K562 (cell line): ENCODE data around the gene U2SURP. TPM values are rescaled to one million over a fixed set of nuclear protein-coding genes. Genes with fewer than 3 reads are reported as not detected.

Experiments used
- CREM ChIP-seq: IDR thresholded peaks from 2 replicates; pipeline ENCODE4 v1.6.1; 2014; ENCODE audit warnings: antibody characterized with exemption, low read depth
- E2F6 ChIP-seq, 2 experiments: IDR thresholded peaks; 2 replicates each; pipeline ENCODE4 v1.6.1; 2011; ENCODE audit warnings: borderline replicate concordance in 1 of 2, control low read depth in 1 of 2, low read depth in 1 of 2, low read length in 1 of 2, mild to moderate bottlenecking in 1 of 2, mixed read lengths in 1 of 2, moderate library complexity in 1 of 2; ENCODE audit not compliant: insufficient read depth in 1 of 2, insufficient read length in 1 of 2, poor library complexity in 1 of 2, severe bottlenecking in 1 of 2; ENCODE audit errors: extremely low read depth in 1 of 2
- MAFG ChIP-seq: fragments of 450-650 bp; conservative IDR thresholded peaks from 2 replicates; pipeline ENCODE4 v1.6.1; 2016; ENCODE audit warnings: missing genetic modification characterization, missing compliant biosample characterization
- NRF1 ChIP-seq, 2 experiments: fragments of 450-650 bp; IDR thresholded peaks in 1 of 2; conservative IDR thresholded peaks in 1 of 2; 2 replicates each; pipeline ENCODE4 v1.6.1; 2014; ENCODE audit warnings: mild to moderate bottlenecking in 2 of 2
- POLR3A ChIP-seq: IDR thresholded peaks from 2 replicates; pipeline ENCODE4 v1.6.1; 2011; ENCODE audit warnings: borderline replicate concordance, mild to moderate bottlenecking, moderate library complexity; ENCODE audit not compliant: insufficient read length, insufficient read depth; ENCODE audit errors: extremely low read depth
- RFX7 ChIP-seq: fragments of 250-450 bp; sonication (Bioruptor Pico); IDR thresholded peaks from 2 replicates; pipeline ENCODE4 v1.5.1; 2021; ENCODE audit warnings: mild to moderate bottlenecking
- SMAD4 ChIP-seq: fragments of 250-450 bp; sonication (Bioruptor Pico); conservative IDR thresholded peaks from 2 replicates; pipeline ENCODE4 v1.8.0; 2021; ENCODE audit warnings: inconsistent platforms, mild to moderate bottlenecking, moderate library complexity
- SMC3 ChIP-seq: conservative IDR thresholded peaks from 2 replicates; pipeline ENCODE4 v1.6.1; 2011; ENCODE audit warnings: low read depth, low read length, improper control_type of control experiment; ENCODE audit not compliant: insufficient read depth
- ZFX ChIP-seq: sonication (generic); formaldehyde crosslinking; IDR thresholded peaks from 2 replicates; pipeline ENCODE4 v1.8.0; 2022; ENCODE audit warnings: mild to moderate bottlenecking, missing genetic modification reagents, moderate library complexity
- polyA plus RNA-seq, 8 experiments: library from polyadenylated mRNA; depleted of rRNA in 4 of 8; stranded (reverse) in 5 of 8; unstranded in 3 of 8; fragments of >200 nt; fragmentation: Nextera tagmentation in 2 of 8; fragmentation: Illumina TruSeq in 1 of 8; extraction: Ambion mirVana in 2 of 8; extraction: Trizol in 1 of 8; gene quantifications; 2 replicates each; pipeline versions ENCODE4 v1.2.1 to v1.2.3, GENCODE V29; 2011 to 2014; ENCODE audit warnings: inconsistent platforms in 1 of 8, missing spikeins in 1 of 8
- total RNA-seq, 7 experiments: library from RNA; depleted of rRNA in 6 of 7; stranded (reverse); fragments of >200 nt in 6 of 7; fragmentation: Illumina TruSeq in 2 of 7; extraction: Trizol in 2 of 7; gene quantifications; 2 replicates each; pipeline versions ENCODE4 v1.2.1 to v1.2.3, GENCODE V29; 2011 to 2021; ENCODE audit warnings: low replicate concordance in 1 of 7
- TF ChIP-seq, protein P1 (sequence below): fragments of 450-650 bp; formaldehyde crosslinking; IDR thresholded peaks from 2 replicates; pipeline ENCODE4 v1.4.0; 2020; ENCODE audit warnings: mild to moderate bottlenecking, mixed read lengths
- TF ChIP-seq, protein P2 (sequence below): fragments of 450-650 bp; IDR thresholded peaks from 2 replicates; pipeline ENCODE4 v1.6.1; 2014; ENCODE audit warnings: low read depth, mild to moderate bottlenecking, moderate library complexity, borderline replicate concordance
- TF ChIP-seq, protein P3 (sequence below), 2 experiments: IDR thresholded peaks; 2 replicates each; pipeline ENCODE4 v1.6.1; 2012; ENCODE audit warnings: improper control_type of control experiment in 2 of 2, low read depth in 2 of 2, low read length in 2 of 2, borderline replicate concordance in 1 of 2

Gene U2SURP
- total and polyA plus RNA-seq, 9 of the 15 experiments (the other 6 are each of a cell fraction or from before 2014, with no cell fraction given): 128 to 322 (median 191) TPM

DNA sequence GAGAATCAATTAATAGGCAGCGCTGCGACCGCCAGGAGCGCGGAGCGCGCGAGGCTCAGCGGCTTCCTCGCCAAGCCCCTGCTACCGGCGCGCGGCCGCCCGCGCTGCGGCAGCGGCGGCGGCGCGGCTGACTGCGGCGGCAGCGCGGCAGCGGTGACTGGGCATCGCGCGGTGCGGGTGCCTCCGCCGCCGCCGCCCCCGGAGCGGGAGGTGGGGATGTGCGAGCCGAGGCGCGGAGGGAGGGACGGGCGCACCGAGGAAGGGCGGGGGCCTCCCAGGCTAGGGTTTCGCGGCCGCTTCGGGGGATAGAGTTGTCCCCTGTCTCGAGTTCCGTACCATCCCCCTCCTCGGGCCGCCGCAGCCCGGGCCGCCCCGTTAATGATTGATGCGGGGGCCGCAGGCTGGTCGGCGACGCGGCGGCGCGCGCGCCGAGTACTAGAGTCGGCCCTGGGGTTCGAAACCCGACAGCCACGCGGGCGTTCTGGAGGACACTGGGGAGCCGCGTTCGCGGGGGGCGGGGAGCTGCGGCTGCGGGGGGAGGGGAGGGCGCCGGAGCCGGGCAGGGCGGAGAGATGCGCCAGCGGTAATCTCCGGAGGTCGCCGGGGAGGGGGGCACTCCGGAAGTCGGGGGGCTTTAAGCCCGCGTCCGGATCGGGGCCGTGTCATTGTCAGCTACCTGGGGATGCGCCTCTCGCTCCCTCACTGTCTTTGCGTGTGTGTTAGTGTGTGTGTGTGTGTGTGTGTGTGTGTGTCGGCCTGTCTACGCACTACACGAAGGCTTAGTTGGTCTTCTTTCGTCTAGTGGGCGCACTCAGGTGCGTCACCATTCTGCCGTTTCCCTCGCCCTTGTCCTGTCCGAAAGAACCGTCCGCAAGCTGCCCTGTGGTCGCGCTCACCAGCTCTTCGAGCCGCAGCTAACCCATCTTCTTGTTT lies 37.6 kb upstream of the U2SURP start, which contains the start of gene PAQR9 (continued):
- TF ChIP-seq RFX7: no peak
- no peak for TF ChIP-seq POLR3A
- TF ChIP-seq ZFX (CRISPR knock-in tag): peak; percentile 68
- TF ChIP-seq MAFG (tag): no peak
- TF ChIP-seq, protein P1, sequence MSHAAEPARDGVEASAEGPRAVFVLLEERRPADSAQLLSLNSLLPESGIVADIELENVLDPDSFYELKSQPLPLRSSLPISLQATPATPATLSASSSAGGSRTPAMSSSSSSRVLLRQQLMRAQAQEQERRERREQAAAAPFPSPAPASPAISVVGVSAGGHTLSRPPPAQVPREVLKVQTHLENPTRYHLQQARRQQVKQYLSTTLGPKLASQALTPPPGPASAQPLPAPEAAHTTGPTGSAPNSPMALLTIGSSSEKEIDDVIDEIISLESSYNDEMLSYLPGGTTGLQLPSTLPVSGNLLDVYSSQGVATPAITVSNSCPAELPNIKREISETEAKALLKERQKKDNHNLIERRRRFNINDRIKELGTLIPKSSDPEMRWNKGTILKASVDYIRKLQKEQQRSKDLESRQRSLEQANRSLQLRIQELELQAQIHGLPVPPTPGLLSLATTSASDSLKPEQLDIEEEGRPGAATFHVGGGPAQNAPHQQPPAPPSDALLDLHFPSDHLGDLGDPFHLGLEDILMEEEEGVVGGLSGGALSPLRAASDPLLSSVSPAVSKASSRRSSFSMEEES (CRISPR knock-in tag): no peak
- TF ChIP-seq SMAD4: peak; percentile 52
- TF ChIP-seq SMC3: no peak
- peak; percentile 27; the same call in 1 of the 2 replicates for TF ChIP-seq CREM
- TF ChIP-seq, protein P2, sequence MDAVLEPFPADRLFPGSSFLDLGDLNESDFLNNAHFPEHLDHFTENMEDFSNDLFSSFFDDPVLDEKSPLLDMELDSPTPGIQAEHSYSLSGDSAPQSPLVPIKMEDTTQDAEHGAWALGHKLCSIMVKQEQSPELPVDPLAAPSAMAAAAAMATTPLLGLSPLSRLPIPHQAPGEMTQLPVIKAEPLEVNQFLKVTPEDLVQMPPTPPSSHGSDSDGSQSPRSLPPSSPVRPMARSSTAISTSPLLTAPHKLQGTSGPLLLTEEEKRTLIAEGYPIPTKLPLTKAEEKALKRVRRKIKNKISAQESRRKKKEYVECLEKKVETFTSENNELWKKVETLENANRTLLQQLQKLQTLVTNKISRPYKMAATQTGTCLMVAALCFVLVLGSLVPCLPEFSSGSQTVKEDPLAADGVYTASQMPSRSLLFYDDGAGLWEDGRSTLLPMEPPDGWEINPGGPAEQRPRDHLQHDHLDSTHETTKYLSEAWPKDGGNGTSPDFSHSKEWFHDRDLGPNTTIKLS: no peak
- TF ChIP-seq E2F6 (IDR thresholded peaks at IDR 0.05; ENCODE audit: borderline replicate concordance in 1 of 2, extremely low read depth in 1 of 2, insufficient read depth in 1 of 2, insufficient read length in 1 of 2, low read depth in 1 of 2, low read length in 1 of 2, poor library complexity in 1 of 2, severe bottlenecking in 1 of 2): peak; percentile 40 to 75
- TF ChIP-seq, protein P3, sequence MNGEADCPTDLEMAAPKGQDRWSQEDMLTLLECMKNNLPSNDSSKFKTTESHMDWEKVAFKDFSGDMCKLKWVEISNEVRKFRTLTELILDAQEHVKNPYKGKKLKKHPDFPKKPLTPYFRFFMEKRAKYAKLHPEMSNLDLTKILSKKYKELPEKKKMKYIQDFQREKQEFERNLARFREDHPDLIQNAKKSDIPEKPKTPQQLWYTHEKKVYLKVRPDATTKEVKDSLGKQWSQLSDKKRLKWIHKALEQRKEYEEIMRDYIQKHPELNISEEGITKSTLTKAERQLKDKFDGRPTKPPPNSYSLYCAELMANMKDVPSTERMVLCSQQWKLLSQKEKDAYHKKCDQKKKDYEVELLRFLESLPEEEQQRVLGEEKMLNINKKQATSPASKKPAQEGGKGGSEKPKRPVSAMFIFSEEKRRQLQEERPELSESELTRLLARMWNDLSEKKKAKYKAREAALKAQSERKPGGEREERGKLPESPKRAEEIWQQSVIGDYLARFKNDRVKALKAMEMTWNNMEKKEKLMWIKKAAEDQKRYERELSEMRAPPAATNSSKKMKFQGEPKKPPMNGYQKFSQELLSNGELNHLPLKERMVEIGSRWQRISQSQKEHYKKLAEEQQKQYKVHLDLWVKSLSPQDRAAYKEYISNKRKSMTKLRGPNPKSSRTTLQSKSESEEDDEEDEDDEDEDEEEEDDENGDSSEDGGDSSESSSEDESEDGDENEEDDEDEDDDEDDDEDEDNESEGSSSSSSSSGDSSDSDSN (IDR thresholded peaks at IDR 0.05; ENCODE audit: borderline replicate concordance in 1 of 2, low read depth in 2 of 2, low read length in 2 of 2): peak in 1 of 2 experiments; percentile 56; a peak in 1 of 4 replicates
- peak; percentile 37 to 49; a peak in 2 of 4 replicates for TF ChIP-seq NRF1 (conservative IDR thresholded peaks at IDR 0.05 in 1 of 2, IDR thresholded peaks at IDR 0.05 in 1 of 2)
